HG03135 (cell line): ENCODE results near the gene FAM171A2.

Experiments
- ATAC-seq: cut with Tn5 transposase; IDR thresholded peaks from one replicate; pipeline ENCODE4 v1.9.1; 2021; ENCODE audit warnings: mild to moderate bottlenecking, moderate library complexity; ENCODE audit not compliant: unreplicated experiment

The FAM171A2 gene

GRCh38 chr17:44361292-44362260, 2.1 kb downstream of the FAM171A2 start:
- ATAC-seq: no peak

DNA sequence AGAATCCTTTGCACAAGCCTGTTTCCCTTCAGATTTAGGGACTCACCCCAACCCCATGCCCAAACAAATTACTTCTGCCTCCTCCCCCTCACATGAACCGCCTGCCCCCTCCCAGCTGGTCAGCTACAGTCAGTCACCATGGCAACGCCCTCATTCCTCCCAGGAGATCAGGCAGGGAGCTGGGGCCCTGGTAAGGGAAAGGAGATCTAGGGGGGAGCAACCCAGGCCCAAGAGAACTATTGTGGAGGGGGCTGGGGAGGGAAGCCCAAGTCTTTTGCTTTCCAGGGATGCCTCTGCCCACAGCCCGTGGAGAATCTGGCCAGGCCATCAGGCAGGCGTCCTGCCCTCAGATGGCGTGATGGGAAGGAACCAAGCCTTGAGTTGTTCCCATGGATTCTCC, 2.8 kb downstream of the FAM171A2 start:
- no peak for ATAC-seq

DNA sequence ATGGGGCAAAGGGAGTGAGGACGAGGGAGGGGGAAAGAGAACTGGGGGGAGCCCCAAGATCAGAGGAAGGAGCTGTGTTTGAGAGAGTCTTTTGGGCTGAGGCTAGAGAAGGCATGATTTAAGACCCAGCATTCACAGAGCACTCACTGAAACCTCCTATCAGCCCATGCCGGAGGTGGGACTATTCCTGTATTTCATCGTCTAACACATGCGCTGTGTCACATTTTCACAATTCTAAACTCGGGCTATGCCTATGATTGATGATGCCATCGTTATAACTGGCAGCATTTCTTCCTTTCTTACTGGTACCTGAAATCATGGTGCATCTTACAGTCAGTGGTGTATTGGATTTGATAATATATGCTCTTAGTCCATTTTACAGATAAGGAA, 3.5 kb downstream of the FAM171A2 start:
- no peak for ATAC-seq

DNA sequence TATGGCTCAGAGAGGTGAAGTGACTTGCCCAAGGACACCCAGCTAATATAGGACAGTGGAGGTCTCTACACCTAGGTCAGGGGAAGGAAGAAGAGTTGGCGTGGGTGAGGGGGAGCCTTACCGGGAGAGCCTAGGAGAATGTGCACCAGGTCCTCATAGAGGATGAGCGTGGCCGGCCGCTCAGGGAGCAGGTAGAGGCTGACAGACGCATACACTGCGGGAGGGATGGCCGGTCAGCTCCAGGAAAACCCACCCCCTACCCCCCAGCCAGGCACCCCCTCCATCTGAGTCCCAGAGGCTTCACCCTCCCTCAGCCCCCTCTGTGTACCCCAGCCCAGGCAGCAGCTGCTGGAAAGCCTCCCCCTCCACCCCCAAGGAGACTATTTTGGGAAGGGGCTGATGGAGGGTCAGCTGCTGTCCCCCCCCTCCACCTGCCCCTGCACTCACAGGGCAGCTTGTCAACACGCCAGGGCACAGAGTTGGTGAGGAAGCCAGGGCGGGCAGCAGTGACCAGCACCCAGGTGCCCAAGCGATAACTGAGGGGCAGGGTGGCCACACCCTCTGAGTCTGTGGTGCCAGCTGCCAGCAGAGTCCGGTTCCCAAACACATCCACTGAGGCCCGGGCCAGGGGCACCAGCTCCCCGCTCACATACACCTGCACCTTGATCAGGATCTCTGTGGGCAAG, 4.1 kb downstream of the FAM171A2 start:
- ATAC-seq: no peak

DNA sequence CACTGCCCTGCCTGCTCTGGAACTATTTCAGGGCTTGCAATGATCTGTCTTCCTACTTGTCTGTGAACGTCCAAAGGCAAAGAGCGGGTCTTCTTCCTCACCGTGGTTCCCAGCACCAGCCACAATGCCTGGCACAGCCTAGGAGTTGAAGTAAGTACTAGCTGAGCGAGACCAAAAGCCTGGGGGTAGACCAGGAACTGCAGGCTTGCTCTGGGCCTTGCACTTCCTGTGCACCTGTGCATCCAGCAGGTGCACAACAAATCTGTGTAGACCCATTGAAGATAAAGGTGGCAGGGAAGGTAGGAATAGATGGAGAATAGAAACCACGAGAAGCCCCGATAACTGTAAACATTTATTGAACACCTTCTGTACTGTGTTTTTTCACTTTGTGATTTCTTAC, 4.6 kb downstream of the FAM171A2 start:
- ATAC-seq: no peak

GRCh38 chr17:44358066-44358465, 5.6 kb downstream of the FAM171A2 start:
- no peak for ATAC-seq

- no peak for ATAC-seq
Measured at GRCh38 chr17:44356241-44356640, 7.4 kb downstream of the FAM171A2 start.

GRCh38 chr17:44355642-44356099, 8.0 kb downstream of the FAM171A2 start:
- no peak for ATAC-seq

DNA sequence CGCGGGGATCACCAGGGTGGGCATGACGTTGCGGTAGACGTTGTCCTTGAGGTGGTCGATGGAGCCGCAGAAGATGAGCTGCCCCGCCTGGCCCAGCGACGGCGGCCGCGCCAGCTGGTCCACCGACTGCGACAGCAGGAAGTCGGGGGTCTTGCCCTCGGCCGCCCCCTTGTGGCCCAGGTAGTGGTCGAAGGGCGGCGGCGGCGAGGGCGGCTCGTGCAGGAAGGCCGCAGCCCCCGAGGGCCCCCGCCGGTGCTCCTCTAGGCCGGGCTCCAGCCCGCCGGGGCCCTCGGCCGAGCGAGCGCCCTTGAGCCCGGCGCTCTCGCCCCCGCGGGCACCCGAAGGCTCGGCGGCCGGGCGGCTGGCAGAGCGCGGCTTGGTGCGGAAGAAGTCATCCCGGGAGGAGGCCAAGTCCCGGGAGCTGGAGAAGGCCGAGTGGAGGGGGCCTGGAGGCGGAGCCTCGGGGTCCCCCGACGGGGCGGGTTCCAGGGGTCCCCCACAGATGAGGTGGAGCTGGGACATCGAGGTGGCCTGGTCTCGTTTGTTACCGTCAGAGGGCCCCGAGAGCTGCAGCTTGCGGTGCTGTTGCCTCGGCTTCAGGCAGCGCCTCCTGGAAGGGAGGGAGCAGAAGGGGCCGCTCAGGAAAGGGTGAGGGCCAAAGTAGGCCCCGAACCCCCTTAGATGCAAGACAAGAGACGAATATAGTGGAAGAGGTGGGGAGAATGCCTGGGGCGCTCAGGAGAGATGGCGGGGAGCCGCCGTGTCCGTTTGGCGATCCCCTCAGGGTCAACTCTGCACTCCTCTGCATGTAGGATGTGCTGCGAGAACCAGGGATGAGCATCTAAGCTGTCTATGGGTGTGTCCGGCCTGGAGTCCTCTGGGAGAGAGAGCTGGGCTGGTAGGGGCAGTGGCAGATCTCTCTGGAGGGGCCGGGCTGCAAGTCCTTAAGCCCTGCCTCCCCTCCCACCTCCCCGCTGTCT, 8.8 kb downstream of the FAM171A2 start:
- no peak for ATAC-seq

GRCh38 chr17:44353672-44354331, 9.9 kb downstream of the FAM171A2 start:
- no peak for ATAC-seq

DNA sequence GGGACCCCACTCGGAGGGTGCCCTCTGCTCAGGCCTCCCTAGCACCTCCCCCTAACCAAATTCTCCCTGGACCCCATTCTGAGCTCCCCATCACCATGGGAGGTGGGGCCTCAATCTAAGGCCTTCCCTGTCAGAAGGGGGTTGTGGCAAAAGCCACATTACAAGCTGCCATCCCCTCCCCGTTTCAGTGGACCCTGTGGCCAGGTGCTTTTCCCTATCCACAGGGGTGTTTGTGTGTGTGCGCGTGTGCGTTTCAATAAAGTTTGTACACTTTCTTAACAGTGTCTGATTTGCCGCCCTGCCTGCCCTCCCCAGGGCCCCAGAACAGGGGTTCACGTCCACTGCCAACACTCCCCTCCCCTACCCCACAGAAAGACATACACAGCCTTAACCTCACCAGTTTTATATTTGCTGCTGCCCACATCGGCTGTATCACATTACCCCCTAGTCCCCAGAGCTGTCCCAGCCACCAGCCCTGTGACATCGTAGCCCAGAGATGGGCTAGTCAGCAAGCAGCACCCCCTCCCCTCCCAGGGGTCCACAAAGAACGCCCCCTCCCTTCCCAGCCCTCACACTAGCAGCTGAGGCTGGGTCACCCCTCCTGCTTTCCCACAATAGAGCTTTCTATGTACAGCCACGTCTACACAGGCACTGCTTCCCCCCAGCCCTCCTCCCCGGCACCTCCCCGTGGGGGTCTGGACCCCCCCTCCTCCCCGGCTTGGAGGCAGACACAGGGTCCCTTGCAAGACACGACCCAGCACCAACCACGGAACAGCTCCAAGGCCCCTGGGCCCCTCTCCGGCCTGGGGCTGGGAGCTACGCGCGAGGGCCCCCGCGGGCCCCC, 10.6 kb downstream of the FAM171A2 start:
- no peak for ATAC-seq

DNA sequence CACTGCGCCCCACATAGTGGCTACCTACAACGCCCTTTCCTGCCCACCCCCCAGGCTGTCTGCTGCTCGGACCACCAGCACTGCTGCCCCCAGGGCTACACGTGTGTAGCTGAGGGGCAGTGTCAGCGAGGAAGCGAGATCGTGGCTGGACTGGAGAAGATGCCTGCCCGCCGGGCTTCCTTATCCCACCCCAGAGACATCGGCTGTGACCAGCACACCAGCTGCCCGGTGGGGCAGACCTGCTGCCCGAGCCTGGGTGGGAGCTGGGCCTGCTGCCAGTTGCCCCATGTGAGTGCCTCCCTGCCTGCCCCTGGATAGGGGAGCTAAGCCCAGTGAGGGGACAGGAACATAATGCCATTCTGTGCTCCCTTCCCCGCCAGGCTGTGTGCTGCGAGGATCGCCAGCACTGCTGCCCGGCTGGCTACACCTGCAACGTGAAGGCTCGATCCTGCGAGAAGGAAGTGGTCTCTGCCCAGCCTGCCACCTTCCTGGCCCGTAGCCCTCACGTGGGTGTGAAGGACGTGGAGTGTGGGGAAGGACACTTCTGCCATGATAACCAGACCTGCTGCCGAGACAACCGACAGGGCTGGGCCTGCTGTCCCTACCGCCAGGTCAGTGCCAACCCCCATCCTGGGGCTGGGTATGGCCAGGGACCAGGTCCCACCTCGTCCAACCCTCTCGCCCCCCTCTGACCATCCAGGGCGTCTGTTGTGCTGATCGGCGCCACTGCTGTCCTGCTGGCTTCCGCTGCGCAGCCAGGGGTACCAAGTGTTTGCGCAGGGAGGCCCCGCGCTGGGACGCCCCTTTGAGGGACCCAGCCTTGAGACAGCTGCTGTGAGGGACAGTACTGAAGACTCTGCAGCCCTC, 11.5 kb downstream of the FAM171A2 start:
- ATAC-seq: no peak

DNA sequence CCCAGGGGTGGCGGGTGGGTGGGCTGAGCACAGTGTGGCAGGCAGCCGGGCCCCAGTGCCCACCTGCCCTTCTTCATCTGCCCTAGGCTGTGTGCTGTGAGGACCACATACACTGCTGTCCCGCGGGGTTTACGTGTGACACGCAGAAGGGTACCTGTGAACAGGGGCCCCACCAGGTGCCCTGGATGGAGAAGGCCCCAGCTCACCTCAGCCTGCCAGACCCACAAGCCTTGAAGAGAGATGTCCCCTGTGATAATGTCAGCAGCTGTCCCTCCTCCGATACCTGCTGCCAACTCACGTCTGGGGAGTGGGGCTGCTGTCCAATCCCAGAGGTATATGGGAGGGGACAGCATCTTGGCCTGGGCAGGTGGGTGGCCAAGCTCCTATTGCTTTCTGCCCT, 12.2 kb downstream of the FAM171A2 start:
- no peak for ATAC-seq

DNA sequence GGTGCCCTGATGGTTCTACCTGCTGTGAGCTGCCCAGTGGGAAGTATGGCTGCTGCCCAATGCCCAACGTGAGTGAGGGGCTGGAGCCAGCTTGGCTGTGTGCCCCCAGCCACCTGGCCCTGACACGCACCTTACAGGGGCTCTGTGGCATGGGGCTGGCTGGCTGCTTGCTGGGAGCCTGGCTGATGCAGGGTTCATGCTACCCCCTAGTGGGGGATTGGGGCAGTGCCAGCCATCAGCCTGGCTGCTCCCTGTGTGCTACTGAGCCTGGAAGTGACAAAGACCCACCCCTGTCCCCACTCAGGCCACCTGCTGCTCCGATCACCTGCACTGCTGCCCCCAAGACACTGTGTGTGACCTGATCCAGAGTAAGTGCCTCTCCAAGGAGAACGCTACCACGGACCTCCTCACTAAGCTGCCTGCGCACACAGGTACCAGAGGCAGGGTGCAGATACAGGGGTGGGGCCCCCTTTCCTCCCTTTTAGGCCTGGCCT, 12.9 kb downstream of the FAM171A2 start:
- ATAC-seq: no peak

DNA sequence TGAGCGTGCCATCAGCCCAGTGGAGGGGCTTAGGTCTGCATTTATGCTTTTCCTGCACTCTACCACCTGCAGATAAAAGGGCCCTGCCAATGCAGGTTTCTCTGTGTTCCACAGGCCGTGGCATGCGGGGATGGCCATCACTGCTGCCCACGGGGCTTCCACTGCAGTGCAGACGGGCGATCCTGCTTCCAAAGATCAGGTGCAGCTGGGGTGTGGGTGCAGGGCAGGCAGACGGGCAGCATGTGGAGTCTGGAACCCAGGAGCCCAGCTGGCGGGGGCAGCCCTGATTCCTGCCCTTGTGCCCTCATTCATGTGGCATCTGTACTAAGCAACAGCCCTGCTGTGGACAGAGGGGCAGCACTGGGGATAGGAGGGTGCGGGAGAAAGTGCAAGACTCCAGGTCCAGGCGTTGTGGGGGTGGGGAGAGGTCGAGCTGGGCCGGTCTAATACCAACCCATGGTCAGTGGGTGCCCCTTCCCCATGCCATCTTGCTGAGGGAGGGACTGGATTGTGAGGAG, 14.0 kb downstream of the FAM171A2 start:
- ATAC-seq: no peak

- no peak for ATAC-seq
Measured at GRCh38 chr17:44348988-44349364, 14.7 kb downstream of the FAM171A2 start.

DNA sequence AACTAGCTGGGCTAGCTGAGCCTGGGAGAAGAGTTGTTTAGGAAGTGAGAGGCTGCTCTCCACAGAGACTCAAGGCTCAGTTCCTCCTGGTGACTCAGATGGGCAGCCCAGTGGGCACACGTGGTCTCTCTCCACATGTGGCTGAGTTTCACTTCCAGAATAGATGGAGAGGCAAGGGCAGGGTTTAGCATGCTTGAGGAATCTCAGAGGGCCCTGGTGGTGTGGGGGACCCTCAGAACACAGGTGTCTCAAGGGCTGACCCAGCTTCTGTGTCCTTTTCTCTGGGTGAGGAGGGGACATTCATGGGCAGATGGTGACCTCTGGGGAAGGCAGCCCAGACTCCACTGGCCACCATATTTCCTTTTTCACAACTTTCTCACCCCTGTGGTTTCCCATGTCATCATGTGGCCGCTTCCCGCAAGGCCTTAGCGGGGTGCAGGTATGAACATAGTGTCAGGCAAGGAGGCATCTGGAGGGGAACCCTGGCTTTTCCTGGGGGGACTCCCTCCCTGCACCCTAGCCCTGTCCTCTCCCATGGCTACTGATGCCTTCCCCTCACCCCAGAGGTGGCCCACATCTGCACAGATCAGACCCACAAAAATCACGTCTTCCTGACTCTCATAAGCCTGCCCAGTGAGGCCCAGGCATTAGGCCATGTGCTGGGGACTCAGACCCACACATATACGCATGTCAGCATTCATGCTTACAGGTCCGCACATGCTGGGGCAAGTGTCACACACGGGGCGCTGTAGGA, 15.2 kb downstream of the FAM171A2 start:
- peak; percentile 55 for ATAC-seq
